IMR-90 (cell line): ENCODE data around the gene LIN37. TPM values are rescaled to one million over a fixed set of nuclear protein-coding genes. Genes with fewer than 3 reads are reported as not detected.

Experiments used
- ATAC-seq: fragments of 200-7000 bp; cut with Tn5 transposase; 2 replicates; pipeline ENCODE4 v1.9.1; 2020; ENCODE audit warnings: low read depth, mild to moderate bottlenecking, moderate library complexity
- BruUV-seq: library from RNA; stranded (reverse); fragments of 400-500 nt; replicated peaks from 2 replicates; lab custom pipeline; 2021; lab: Mats Ljungman, UMichigan
- CTCF ChIA-PET: fragments of 300-600 bp; formaldehyde crosslinking; extraction: SDS; loops from one replicate; lab custom pipeline; 2021; ENCODE audit warnings: antibody characterized with exemption; lab: Yijun Ruan, JAX
- POLR2A ChIA-PET: fragments of 300-600 bp; sonication (Branson Sonifier 250); formaldehyde crosslinking; loops from one replicate; lab custom pipeline; 2022; ENCODE audit warnings: antibody characterized with exemption; ENCODE audit not compliant: unreplicated experiment; lab: Charles Lee
- DNase-seq: peaks from one replicate; pipeline ENCODE4 v3.0.0; 2013
- H2AFZ ChIP-seq: replicated peaks from 2 replicates; pipeline ENCODE3; 2013; ENCODE audit warnings: low read length, mild to moderate bottlenecking; ENCODE audit not compliant: poor library complexity
- H2AK5ac ChIP-seq: 2 replicates; pipeline ENCODE4 v1.6.1; 2013; ENCODE audit warnings: low read depth, low read length, inconsistent platforms
- H2AK9ac ChIP-seq: replicated peaks from 2 replicates; pipeline ENCODE3; 2013; ENCODE audit warnings: mild to moderate bottlenecking, low read depth, low read length, moderate library complexity; ENCODE audit not compliant: poor library complexity
- H2BK120ac ChIP-seq: 2 replicates; pipeline ENCODE4 v1.6.1; 2013; ENCODE audit warnings: low read depth, low read length, inconsistent platforms
- H2BK15ac ChIP-seq: 3 replicates; pipeline ENCODE4 v1.6.1; 2013; ENCODE audit warnings: low read depth, low read length, inconsistent platforms
- H2BK20ac ChIP-seq: 2 replicates; pipeline ENCODE4 v1.6.1; 2013; ENCODE audit warnings: low read depth, mild to moderate bottlenecking, inconsistent platforms, low read length, moderate library complexity
- H2BK5ac ChIP-seq: 2 replicates; pipeline ENCODE4 v1.6.1; 2013; ENCODE audit warnings: mild to moderate bottlenecking, low read depth, low read length, inconsistent platforms; ENCODE audit not compliant: poor library complexity, severe bottlenecking
- H3K14ac ChIP-seq: replicated peaks from 2 replicates; pipeline ENCODE4 v1.6.1; 2013; ENCODE audit warnings: low read depth, low read length, inconsistent platforms
- H3K18ac ChIP-seq: 2 replicates; pipeline ENCODE4 v1.6.1; 2013; ENCODE audit warnings: low read depth, low read length, control low read depth
- H3K23ac ChIP-seq: 2 replicates; pipeline ENCODE4 v1.6.1; 2013; ENCODE audit warnings: low read depth, low read length, inconsistent platforms
- H3K27ac ChIP-seq: 2 replicates; pipeline ENCODE4 v1.5.1; 2013; ENCODE audit warnings: mild to moderate bottlenecking, control low read depth, low read length; ENCODE audit not compliant: insufficient read depth
- H3K27me3 ChIP-seq: 2 replicates; pipeline ENCODE4 v1.6.1; 2013; ENCODE audit warnings: low read length; ENCODE audit not compliant: control insufficient read depth, insufficient read depth
- H3K36me3 ChIP-seq: 2 replicates; pipeline ENCODE4 v1.6.1; 2013; ENCODE audit warnings: low read length, mixed read lengths; ENCODE audit not compliant: control insufficient read depth, insufficient read depth
- H3K4ac ChIP-seq: 2 replicates; pipeline ENCODE4 v1.6.1; 2013; ENCODE audit warnings: low read depth, low read length, inconsistent platforms
- H3K4me1 ChIP-seq: 2 replicates; pipeline ENCODE4 v1.6.1; 2013; ENCODE audit warnings: low read length, mixed read lengths; ENCODE audit not compliant: control insufficient read depth, insufficient read depth
- H3K4me2 ChIP-seq: 2 replicates; pipeline ENCODE4 v1.6.1; 2013; ENCODE audit warnings: low read depth, mild to moderate bottlenecking, control low read depth, low read length, moderate library complexity
- H3K4me3 ChIP-seq: 2 replicates; pipeline ENCODE4 v1.5.1; 2013; ENCODE audit warnings: low read depth, mild to moderate bottlenecking, control low read depth, low read length, moderate library complexity; ENCODE audit not compliant: insufficient read depth
- H3K56ac ChIP-seq: 2 replicates; pipeline ENCODE4 v1.6.1; 2013; ENCODE audit warnings: low read length, inconsistent platforms; ENCODE audit not compliant: insufficient read depth; ENCODE audit errors: extremely low read depth
- H3K79me1 ChIP-seq, 2 experiments: 2 replicates each; pipeline ENCODE4 v1.6.1; 2013; ENCODE audit warnings: low read length in 2 of 2, inconsistent platforms in 1 of 2, low read depth in 1 of 2
- H3K9ac ChIP-seq: 2 replicates; pipeline ENCODE4 v1.6.1; 2013; ENCODE audit warnings: low read depth, low read length, control low read depth
- H3K9me1 ChIP-seq: 2 replicates; pipeline ENCODE4 v1.6.1; 2013; ENCODE audit warnings: low read length, inconsistent platforms; ENCODE audit not compliant: insufficient read depth
- H3K9me3 ChIP-seq: 2 replicates; pipeline ENCODE4 v1.6.1; 2013; ENCODE audit warnings: low read length; ENCODE audit not compliant: control insufficient read depth, insufficient read depth
- H4K20me1 ChIP-seq: 2 replicates; pipeline ENCODE4 v1.6.1; 2013; ENCODE audit warnings: low read length, inconsistent platforms; ENCODE audit not compliant: insufficient read depth
- H4K5ac ChIP-seq: 2 replicates; pipeline ENCODE4 v1.6.1; 2013; ENCODE audit warnings: mild to moderate bottlenecking, low read depth, low read length, control low read depth
- H4K8ac ChIP-seq, 2 experiments: 2 replicates each; pipeline ENCODE4 v1.6.1; 2013; ENCODE audit warnings: low read depth in 2 of 2, low read length in 2 of 2, control low read depth in 1 of 2, inconsistent platforms in 1 of 2
- H4K91ac ChIP-seq: 2 replicates; pipeline ENCODE4 v1.6.1; 2013; ENCODE audit warnings: low read depth, low read length, inconsistent platforms; ENCODE audit not compliant: insufficient read depth
- BHLHE40 ChIP-seq: fragments of 150-350 bp; IDR thresholded peaks from 2 replicates; pipeline ENCODE4 v1.6.1; 2016; ENCODE audit warnings: mild to moderate bottlenecking, low read depth, low read length
- CEBPB ChIP-seq: IDR thresholded peaks from 2 replicates; pipeline ENCODE4 v1.6.1; 2012; ENCODE audit warnings: low read depth, low read length, improper control_type of control experiment
- MAFK ChIP-seq: IDR thresholded peaks from 2 replicates; pipeline ENCODE4 v1.6.1; 2012; ENCODE audit warnings: low read depth, low read length, improper control_type of control experiment
- NFE2L2 ChIP-seq: fragments of 150-350 bp; IDR thresholded peaks from 2 replicates; pipeline ENCODE4 v1.6.1; 2016; ENCODE audit warnings: low read depth, mild to moderate bottlenecking, low read length
- RCOR1 ChIP-seq: IDR thresholded peaks from 2 replicates; pipeline ENCODE4 v1.6.1; 2012; ENCODE audit warnings: mild to moderate bottlenecking, low read length, improper control_type of control experiment; ENCODE audit not compliant: insufficient replicate concordance
- WGBS, 2 experiments: methylation state at CpG; one replicate each; pipeline versions ENCODE4 v1.1.5 to v1.1.7; 2013; ENCODE audit warnings: missing lambda C conversion rate in 2 of 2; ENCODE audit not compliant: insufficient read length in 1 of 2; ENCODE audit errors: extremely low coverage in 2 of 2; 5-methylcytosine and 5-hydroxymethylcytosine counted together
- dilution Hi-C: fragments of 300-500 bp; cut with HindIII; formaldehyde crosslinking; loops from one replicate; pipeline ENCODE4 v1.14.3; 2018; ENCODE audit warnings: low sequenced_read_pairs; ENCODE audit not compliant: unreplicated experiment
- in situ Hi-C: fragments of 300-500 bp; cut with MboI; formaldehyde crosslinking; loops from 3 replicates; pipeline ENCODE4 v1.14.3; 2019; ENCODE audit warnings: low sequenced_read_pairs, inconsistent platforms, mixed read lengths
- intact Hi-C: fragments of 100-400 bp; cut with micrococcal nuclease; formaldehyde crosslinking; loops from 2 replicates; pipeline ENCODE4 v1.10.0; 2022
- polyA plus RNA-seq, 3 experiments: library from polyadenylated mRNA; depleted of rRNA; stranded (reverse); fragments of >200 nt; gene quantifications; 2 replicates each; pipeline ENCODE4 v1.2.3, GENCODE V29; 2012; ENCODE audit warnings: low replicate concordance in 1 of 3
- total RNA-seq: library from RNA; depleted of rRNA; stranded (reverse); fragments of >200 nt; gene quantifications from 2 replicates; pipeline ENCODE4 v1.2.3, GENCODE V29; 2012
- TF ChIP-seq, protein P1 (sequence below): fragments of 150-350 bp; IDR thresholded peaks from 2 replicates; pipeline ENCODE4 v1.6.1; 2016; ENCODE audit warnings: low read depth, mild to moderate bottlenecking, low read length, moderate library complexity, borderline replicate concordance

The LIN37 gene
- total and polyA plus RNA-seq, 2 of the 4 experiments (the other 2 are of a cell fraction) = 12.7 to 23.1 TPM

- TF ChIP-seq NFE2L2 = no peak
Measured at GRCh38 chr19:35786299-35787160, 38.2 kb downstream of the LIN37 start (continued).

DNA sequence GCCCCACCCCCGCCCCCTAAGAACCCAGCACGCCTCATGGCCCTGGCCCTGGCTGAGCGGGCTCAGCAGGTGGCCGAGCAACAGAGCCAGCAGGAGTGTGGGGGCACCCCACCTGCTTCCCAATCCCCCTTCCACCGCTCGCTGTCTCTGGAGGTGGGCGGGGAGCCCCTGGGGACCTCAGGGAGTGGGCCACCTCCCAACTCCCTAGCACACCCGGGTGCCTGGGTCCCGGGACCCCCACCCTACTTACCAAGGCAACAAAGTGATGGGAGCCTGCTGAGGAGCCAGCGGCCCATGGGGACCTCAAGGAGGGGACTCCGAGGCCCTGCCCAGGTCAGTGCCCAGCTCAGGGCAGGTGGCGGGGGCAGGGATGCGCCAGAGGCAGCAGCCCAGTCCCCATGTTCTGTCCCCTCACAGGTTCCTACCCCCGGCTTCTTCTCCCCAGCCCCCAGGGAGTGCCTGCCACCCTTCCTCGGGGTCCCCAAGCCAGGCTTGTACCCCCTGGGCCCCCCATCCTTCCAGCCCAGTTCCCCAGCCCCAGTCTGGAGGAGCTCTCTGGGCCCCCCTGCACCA is 38.9 kb downstream of the LIN37 start:
- Histone ChIP-seq H4K5ac (no peak overlapping the region), H3K9me1 (no peaks in the 10 kb centered on the region), H2BK20ac (no peak overlapping the region), H3K9me3 (no peaks in the 10 kb centered on the region), H2BK5ac (no peak overlapping the region), H4K20me1 (no peaks in the 10 kb centered on the region), H3K9ac (no peak overlapping the region), H2AK5ac (no peak overlapping the region), H3K36me3 (peaks cover 5% of the 10 kb centered on the region; the same call in 1 of the 2 replicates), H2BK15ac (no peak overlapping the region), H3K4me1 (no peaks in the 10 kb centered on the region), H4K8ac (no peak overlapping the region), H3K27ac (no peak overlapping the region), H3K27me3 (no peaks in the 10 kb centered on the region), H4K91ac (no peak overlapping the region), H3K18ac (no peak overlapping the region), H2AK9ac (no peak overlapping the region), H3K23ac (no peak overlapping the region), H3K4me3 (no peak overlapping the region), H2BK120ac (no peak overlapping the region), H3K79me1 (no peaks in the 10 kb centered on the region), H3K14ac (no peak overlapping the region), H3K4me2 (no peak overlapping the region), H2AFZ (no peak overlapping the region), H3K56ac (no peak overlapping the region), H3K4ac (no peak overlapping the region)
- in situ Hi-C loops = no loop called here
- intact Hi-C loops = no loop called here
- DNase-seq (no peak), ATAC-seq (no peak)
- ChIA-PET POLR2A (no interaction called here), CTCF (no interaction called here)
- WGBS, 2 experiments = 89% methylated on average over 7 of the region's 15 CpGs; no CpG with 5 or more reads in 1 of the 2 experiments
- dilution Hi-C loops = no loop called here
- TF ChIP-seq CEBPB = no peak
- no peak for TF ChIP-seq RCOR1
- TF ChIP-seq MAFK = no peak
- TF ChIP-seq, protein P1, sequence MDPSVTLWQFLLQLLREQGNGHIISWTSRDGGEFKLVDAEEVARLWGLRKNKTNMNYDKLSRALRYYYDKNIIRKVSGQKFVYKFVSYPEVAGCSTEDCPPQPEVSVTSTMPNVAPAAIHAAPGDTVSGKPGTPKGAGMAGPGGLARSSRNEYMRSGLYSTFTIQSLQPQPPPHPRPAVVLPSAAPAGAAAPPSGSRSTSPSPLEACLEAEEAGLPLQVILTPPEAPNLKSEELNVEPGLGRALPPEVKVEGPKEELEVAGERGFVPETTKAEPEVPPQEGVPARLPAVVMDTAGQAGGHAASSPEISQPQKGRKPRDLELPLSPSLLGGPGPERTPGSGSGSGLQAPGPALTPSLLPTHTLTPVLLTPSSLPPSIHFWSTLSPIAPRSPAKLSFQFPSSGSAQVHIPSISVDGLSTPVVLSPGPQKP = no peak
- TF ChIP-seq BHLHE40 = no peak
- BruUV-seq = no TSS peak
